Activated naive CD8-positive, alpha-beta T cell treated with anti-CD3 and anti-CD28 coated beads, Interleukin-2, amount 50 U/mL, for 24 hours (primary cell): ENCODE data around the gene ZNF618.

Experiments
- ATAC-seq: fragments of 150-1000 bp; cut with Tn5 transposase; one replicate; pipeline ENCODE4 v1.10.0; 2021
- DNase-seq: peaks from one replicate; pipeline ENCODE4 v3.0.0; 2021
- H3K27ac Mint-ChIP-seq: one replicate; pipeline ENCODE4 v1.8.0; 2021; ENCODE audit warnings: mild to moderate bottlenecking, mixed read lengths
- H3K27me3 Mint-ChIP-seq: one replicate; pipeline ENCODE4 v1.8.0; 2021; ENCODE audit warnings: mixed read lengths
- H3K36me3 Mint-ChIP-seq: one replicate; pipeline ENCODE4 v1.8.0; 2021; ENCODE audit warnings: low read depth, mixed read lengths
- H3K4me1 Mint-ChIP-seq: one replicate; pipeline ENCODE4 v1.8.0; 2021; ENCODE audit warnings: mixed read lengths
- H3K4me3 Mint-ChIP-seq: one replicate; pipeline ENCODE4 v1.8.0; 2021; ENCODE audit warnings: mild to moderate bottlenecking, moderate library complexity, mixed read lengths
- H3K9me3 Mint-ChIP-seq: one replicate; pipeline ENCODE4 v1.8.0; 2021; ENCODE audit warnings: mixed read lengths

The ZNF618 gene

GRCh38 chr9:114098936-114099668, 223.0 kb downstream of the ZNF618 start, which contains the start of gene KIF12:
TSS of gene KIF12 (minus strand) at chr9:114099292. CDS start at chr9:114099276, 16 bp downstream.
- no peak within 1 kb of the TSS for H3K27ac Mint-ChIP-seq
- peaks cover 7% of the 10 kb centered on the region for H3K9me3 Mint-ChIP-seq
- ATAC-seq (no peak), DNase-seq (no peak)
- peaks cover 34% of the 10 kb centered on the region for H3K27me3 Mint-ChIP-seq
- H3K4me3 Mint-ChIP-seq: no peak within 1 kb of the TSS
- H3K36me3 Mint-ChIP-seq: no peaks in the 10 kb centered on the region
- peaks cover 7% of the 10 kb centered on the region for H3K4me1 Mint-ChIP-seq

- peaks cover 7% of the 10 kb centered on the region for H3K4me1 Mint-ChIP-seq
Measured at GRCh38 chr9:114099669-114100270, 223.7 kb downstream of the ZNF618 start.

GRCh38 chr9:114100536-114100935, 224.4 kb downstream of the ZNF618 start:
- H3K4me3 Mint-ChIP-seq: no peak overlapping the region
- H3K36me3 Mint-ChIP-seq: no peaks in the 10 kb centered on the region
- ATAC-seq: no peak
- H3K4me1 Mint-ChIP-seq: peaks cover 7% of the 10 kb centered on the region
- H3K9me3 Mint-ChIP-seq: peaks cover 7% of the 10 kb centered on the region
- H3K27me3 Mint-ChIP-seq: peaks cover 31% of the 10 kb centered on the region
- no peak overlapping the region for H3K27ac Mint-ChIP-seq
- DNase-seq: no peak

More at GRCh38 chr9:114099669-114100270, 223.7 kb downstream of the ZNF618 start:
- H3K9me3 Mint-ChIP-seq: peaks cover 7% of the 10 kb centered on the region
- peaks cover 32% of the 10 kb centered on the region for H3K27me3 Mint-ChIP-seq
- no peak overlapping the region for H3K27ac Mint-ChIP-seq
- no peak for DNase-seq
- no peak overlapping the region for H3K4me3 Mint-ChIP-seq
- no peaks in the 10 kb centered on the region for H3K36me3 Mint-ChIP-seq
- ATAC-seq: no peak

- Mint-ChIP-seq H3K4me3 (no peak overlapping the region), H3K27ac (no peak overlapping the region), H3K36me3 (no peaks in the 10 kb centered on the region), H3K9me3 (peaks cover 7% of the 10 kb centered on the region), H3K4me1 (peaks cover 3% of the 10 kb centered on the region), H3K27me3 (peaks cover 20% of the 10 kb centered on the region)
- ATAC-seq: no peak
- DNase-seq: no peak
Measured at GRCh38 chr9:114102484-114102883, 226.4 kb downstream of the ZNF618 start.

GRCh38 chr9:114105236-114105635, 229.1 kb downstream of the ZNF618 start:
- Mint-ChIP-seq H3K36me3 (no peaks in the 10 kb centered on the region), H3K27me3 (peaks cover 16% of the 10 kb centered on the region), H3K9me3 (peaks cover 7% of the 10 kb centered on the region), H3K4me3 (no peak overlapping the region), H3K4me1 (no peaks in the 10 kb centered on the region), H3K27ac (no peak overlapping the region)
- no peak for ATAC-seq
- DNase-seq: no peak
